HEK293 (cell line): ENCODE data around the gene KPNA6.

Experiments used
- BCL11A ChIP-seq: fragments of 450-650 bp; formaldehyde crosslinking; IDR thresholded peaks from 2 replicates; pipeline ENCODE4 v1.5.1; 2016; ENCODE audit warnings: low read depth, missing biosample characterization, missing genetic modification characterization
- TSHZ1 ChIP-seq: fragments of 450-650 bp; formaldehyde crosslinking; IDR thresholded peaks from 2 replicates; pipeline ENCODE4 v1.5.1; 2016; ENCODE audit warnings: missing biosample characterization, missing genetic modification characterization, borderline replicate concordance
- ZNF24 ChIP-seq: fragments of 450-650 bp; formaldehyde crosslinking; IDR thresholded peaks from 2 replicates; pipeline ENCODE4 v1.5.1; 2016; ENCODE audit warnings: missing biosample characterization, missing genetic modification characterization
- ZXDB ChIP-seq: fragments of 450-650 bp; formaldehyde crosslinking; IDR thresholded peaks from 2 replicates; pipeline ENCODE4 v1.5.1; 2016; ENCODE audit warnings: missing biosample characterization, missing genetic modification characterization
- TF ChIP-seq, protein P1 (sequence below): fragments of 450-650 bp; formaldehyde crosslinking; IDR thresholded peaks from 2 replicates; pipeline ENCODE4 v1.5.1; 2016; ENCODE audit warnings: missing biosample characterization, missing genetic modification characterization
- TF ChIP-seq, protein P2 (sequence below): fragments of 450-650 bp; formaldehyde crosslinking; IDR thresholded peaks from 2 replicates; pipeline ENCODE4 v1.5.1; 2016; ENCODE audit warnings: missing biosample characterization, missing genetic modification characterization

DNA sequence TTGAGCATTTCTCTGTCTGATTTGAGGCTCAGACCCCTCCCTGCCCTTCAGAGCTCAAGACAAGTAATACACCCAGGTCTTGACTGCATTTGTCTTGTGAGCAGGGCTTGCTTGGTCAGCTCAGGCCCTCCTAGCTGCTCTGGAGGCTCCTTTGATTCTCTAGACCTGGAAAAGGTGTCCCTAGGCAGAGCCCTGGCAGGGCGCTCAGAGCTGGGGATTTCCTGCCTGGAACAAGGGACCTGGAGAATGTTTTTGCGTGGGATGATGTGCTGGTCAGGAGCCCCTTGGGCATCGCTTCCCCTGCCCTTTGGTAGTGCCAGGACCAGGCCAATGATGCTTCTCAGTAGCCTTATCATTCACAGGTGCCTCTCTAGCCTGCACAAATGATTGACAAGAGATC lies 87.7 kb downstream of the KPNA6 start:
- TF ChIP-seq TSHZ1 (tag by site-specific recombination), result no peak
- TF ChIP-seq BCL11A (tag by site-specific recombination), result no peak
- TF ChIP-seq, protein P1, sequence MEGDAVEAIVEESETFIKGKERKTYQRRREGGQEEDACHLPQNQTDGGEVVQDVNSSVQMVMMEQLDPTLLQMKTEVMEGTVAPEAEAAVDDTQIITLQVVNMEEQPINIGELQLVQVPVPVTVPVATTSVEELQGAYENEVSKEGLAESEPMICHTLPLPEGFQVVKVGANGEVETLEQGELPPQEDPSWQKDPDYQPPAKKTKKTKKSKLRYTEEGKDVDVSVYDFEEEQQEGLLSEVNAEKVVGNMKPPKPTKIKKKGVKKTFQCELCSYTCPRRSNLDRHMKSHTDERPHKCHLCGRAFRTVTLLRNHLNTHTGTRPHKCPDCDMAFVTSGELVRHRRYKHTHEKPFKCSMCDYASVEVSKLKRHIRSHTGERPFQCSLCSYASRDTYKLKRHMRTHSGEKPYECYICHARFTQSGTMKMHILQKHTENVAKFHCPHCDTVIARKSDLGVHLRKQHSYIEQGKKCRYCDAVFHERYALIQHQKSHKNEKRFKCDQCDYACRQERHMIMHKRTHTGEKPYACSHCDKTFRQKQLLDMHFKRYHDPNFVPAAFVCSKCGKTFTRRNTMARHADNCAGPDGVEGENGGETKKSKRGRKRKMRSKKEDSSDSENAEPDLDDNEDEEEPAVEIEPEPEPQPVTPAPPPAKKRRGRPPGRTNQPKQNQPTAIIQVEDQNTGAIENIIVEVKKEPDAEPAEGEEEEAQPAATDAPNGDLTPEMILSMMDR (tag by site-specific recombination), result no peak
- TF ChIP-seq, protein P2, sequence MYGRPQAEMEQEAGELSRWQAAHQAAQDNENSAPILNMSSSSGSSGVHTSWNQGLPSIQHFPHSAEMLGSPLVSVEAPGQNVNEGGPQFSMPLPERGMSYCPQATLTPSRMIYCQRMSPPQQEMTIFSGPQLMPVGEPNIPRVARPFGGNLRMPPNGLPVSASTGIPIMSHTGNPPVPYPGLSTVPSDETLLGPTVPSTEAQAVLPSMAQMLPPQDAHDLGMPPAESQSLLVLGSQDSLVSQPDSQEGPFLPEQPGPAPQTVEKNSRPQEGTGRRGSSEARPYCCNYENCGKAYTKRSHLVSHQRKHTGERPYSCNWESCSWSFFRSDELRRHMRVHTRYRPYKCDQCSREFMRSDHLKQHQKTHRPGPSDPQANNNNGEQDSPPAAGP (tag by site-specific recombination), result no peak
- TF ChIP-seq ZXDB (tag by site-specific recombination), result no peak
- no peak for TF ChIP-seq ZNF24 (tag by site-specific recombination)
